Measurements from ENCODE around the gene RAB7A.
"Not testable (repeated sequence)": the region's sequence is repeated elsewhere in the genome, so short reads cannot be mapped to it uniquely, and the experiment has no call there.

The RAB7A gene

GRCh38 chr3:128815318-128816064 is 89.5 kb downstream of the RAB7A start:
- DNase-seq (ENCODE audit: low read depth, low spot score), result no peak

DNA sequence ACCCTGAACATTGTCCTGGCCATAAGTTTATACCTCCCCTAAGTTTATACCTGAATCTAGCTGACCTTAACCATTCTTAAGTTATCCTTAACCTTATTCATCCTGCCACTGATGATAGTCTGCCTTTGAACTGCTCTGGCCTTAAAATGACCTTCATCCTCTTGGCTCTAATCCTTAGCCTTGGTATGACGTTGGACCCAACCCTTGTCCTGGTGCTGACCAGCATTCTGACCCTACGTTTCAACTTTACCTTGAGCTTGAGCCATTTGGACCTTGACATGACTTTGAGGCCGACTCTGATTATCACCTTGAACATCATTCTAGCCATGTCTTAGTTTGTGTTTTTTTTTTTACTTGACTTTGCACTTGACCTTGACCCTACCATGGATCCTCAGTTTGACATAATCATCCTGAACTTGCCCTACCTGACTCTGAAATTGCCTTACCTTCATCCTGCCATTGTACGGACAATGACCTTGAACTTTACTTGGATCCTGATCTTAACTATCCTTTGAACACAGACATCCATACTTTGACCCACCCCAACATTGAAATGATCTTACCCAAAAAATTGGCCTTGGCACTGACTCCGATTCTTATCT is 92.3 kb downstream of the RAB7A start:
- no peak for DNase-seq (ENCODE audit: low read depth, low spot score)

DNA sequence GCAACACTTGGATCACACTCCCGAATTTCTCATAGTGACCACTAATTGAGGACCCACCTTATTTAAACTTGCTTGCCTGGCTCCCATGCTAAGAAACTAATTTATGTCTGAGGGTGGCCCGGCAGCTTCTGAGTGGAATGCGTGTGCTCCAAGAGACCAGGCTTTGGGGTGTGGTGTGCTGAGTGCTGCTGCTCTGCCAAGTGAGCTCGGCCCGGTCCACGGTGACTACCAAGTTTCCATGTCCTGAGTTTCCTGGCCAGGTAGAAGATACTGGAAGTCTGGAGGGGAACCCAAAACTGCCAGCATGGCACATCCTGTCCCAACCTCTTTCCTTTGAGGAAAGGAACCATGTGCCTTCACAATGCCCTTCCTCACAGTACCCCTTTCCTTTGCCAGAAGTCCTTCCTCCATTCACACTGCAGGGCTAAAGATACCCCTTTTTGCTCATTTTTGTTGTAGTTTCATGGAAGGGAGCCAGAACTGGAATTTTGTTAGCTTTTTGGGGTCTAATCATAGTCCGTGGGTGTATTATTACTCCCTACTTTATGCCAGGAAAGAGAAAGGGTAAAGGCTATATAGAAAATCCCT is 94.4 kb downstream of the RAB7A start:
- DNase-seq (ENCODE audit: low read depth, low spot score), result no peak

DNA sequence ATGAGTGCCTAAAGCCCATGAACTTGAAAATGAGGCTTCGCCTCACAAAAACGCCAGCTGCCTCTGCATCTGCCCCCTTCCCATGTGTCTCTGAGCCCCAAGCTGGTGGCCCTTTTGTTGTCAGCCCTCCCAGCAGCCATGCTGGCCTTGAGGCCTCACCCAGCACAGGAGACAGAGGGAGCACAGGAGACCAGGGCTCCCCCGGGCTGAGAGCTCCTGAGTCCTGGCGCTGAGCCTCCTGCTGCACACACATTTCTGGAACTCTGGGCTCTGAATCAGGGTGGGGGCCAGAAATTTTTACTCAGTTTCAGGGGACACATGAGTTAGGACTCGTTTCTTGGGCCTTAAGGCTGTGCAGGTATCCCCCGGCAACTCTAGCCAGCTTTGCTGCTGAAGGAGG is 97.0 kb downstream of the RAB7A start:
- DNase-seq (ENCODE audit: low read depth, low spot score), result no peak

DNA sequence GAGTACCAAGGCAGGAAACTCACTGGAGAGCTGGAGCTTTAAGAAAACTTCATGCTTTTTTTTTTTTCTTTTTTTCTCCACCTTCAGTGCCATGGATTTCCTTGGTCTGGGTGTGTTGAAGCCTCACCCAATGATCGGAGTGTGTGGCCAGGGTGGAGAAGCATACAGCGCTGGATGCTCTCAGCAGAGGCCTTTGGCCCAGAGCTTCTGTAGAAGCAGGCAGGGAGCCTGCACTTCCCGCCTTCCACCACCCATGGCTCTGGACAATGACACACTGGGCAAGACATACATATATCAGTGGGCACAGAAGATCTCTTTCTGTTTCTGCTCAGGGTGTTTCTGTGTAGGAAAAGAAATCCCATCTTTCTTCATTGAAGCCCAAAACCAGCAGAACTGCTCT is 97.6 kb downstream of the RAB7A start:
- no peak for DNase-seq (ENCODE audit: low read depth, low spot score)

DNA sequence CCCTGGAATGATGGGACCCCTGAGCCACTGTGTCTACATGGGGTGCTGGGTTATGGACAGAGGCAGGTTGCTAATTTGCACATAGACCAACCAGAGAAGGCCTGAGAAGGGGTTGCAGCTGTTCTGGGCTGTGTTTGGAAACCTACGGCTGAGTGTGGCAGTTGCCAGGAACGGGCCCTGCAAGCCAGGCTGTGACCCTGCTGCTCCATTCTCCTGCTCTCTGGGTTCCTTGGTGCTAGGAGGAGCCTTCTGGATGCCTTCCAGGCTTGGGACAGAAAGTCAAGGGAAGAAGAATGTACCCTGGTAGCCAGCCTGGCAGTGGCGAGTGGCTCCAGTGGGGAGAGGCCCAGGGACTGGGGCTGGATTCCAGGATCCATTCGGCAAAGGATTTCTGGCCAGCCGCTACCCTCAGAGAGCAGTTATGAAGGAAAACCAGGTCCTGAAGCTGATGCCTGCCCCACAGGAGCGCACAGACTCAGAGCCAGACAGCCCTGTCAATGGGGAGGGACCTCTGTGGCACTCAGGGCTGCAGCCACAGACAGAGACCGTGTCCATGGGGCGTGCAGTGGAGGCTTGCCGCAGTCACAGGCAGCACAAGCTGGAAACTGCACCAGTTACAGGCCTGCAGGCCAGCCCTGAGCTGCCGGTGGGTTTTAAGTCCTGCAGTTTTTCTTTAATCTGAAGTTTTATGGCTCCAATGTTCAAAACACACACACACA is 98.3 kb downstream of the RAB7A start:
- DNase-seq (ENCODE audit: low read depth, low spot score), result no peak

GRCh38 chr3:128825117-128825725 is 99.2 kb downstream of the RAB7A start:
- DNase-seq (ENCODE audit: low read depth, low spot score), result no peak

DNA sequence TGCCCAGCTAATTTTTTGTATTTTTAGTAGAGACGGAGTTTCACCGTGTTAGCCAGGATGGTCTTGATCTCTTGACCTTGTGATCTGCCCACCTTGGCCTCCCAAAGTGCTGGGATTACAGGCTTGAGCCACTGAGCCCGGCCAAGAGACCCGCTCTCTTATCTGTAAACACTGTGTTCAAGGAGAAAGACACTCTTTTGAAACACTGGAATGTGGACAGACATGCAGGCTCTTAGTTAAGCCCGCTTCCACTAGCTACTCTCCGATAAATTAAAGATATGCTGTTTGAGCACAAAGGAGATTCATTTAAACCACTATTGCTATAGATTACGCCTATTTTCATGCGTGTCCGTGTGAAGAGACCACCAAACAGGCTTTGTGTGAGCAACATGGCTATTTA is 103.1 kb downstream of the RAB7A start:
- DNase-seq (ENCODE audit: low read depth, low spot score), result not testable (repeated sequence)

- DNase-seq (ENCODE audit: low read depth, low spot score), result not testable (repeated sequence)
Observed at GRCh38 chr3:128829925-128830625, 104.1 kb downstream of the RAB7A start.

GRCh38 chr3:128830762-128831161 is 104.8 kb downstream of the RAB7A start:
- DNase-seq (ENCODE audit: low read depth, low spot score), result not testable (repeated sequence)

- not testable (repeated sequence) for DNase-seq (ENCODE audit: low read depth, low spot score)
Observed at GRCh38 chr3:128832979-128833378, 107.0 kb downstream of the RAB7A start.

DNA sequence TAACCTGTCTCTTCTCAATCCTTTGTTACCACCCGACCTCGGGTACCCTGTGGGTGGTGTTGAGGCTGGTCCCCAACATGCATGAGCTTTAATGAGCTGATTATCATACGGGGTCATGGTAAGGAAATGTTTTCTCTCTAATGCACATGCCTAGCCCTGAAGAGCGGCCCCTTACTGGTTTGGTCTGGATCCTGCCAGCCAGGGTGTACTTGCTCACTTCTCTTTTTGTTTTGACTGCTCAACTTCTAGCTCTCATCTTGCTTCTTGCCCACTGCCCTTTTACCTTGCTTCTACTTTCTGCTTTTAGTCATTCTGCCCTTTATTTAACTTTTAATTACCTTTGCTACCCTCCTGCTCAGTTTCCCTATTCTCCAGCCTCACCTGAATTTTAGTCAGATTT is 109.1 kb downstream of the RAB7A start:
- DNase-seq (ENCODE audit: low read depth, low spot score), result no peak

GRCh38 chr3:128841926-128842920 is 116.2 kb downstream of the RAB7A start:
- DNase-seq (ENCODE audit: low read depth, low spot score), result no peak

DNA sequence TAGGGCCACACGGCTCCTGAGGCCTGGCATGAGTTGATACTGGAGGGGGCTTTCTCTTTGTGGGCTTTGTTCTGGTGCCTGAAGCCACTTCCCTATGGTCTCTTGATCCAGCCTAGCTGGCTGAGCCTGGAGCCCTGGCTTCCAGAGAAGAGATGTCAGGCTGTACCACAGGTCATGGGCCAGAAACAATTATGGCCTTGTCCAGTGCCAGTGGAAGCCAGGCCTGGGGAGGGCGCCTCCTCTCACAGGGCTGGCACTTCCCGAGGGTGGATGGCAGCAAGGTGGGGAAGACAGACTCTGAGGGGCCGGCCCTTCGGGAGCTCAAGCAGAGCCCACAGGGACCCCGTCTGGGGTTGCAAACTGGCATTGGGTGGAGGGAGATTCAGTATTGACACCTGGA is 118.5 kb downstream of the RAB7A start:
- DNase-seq (ENCODE audit: low read depth, low spot score), result no peak

DNA sequence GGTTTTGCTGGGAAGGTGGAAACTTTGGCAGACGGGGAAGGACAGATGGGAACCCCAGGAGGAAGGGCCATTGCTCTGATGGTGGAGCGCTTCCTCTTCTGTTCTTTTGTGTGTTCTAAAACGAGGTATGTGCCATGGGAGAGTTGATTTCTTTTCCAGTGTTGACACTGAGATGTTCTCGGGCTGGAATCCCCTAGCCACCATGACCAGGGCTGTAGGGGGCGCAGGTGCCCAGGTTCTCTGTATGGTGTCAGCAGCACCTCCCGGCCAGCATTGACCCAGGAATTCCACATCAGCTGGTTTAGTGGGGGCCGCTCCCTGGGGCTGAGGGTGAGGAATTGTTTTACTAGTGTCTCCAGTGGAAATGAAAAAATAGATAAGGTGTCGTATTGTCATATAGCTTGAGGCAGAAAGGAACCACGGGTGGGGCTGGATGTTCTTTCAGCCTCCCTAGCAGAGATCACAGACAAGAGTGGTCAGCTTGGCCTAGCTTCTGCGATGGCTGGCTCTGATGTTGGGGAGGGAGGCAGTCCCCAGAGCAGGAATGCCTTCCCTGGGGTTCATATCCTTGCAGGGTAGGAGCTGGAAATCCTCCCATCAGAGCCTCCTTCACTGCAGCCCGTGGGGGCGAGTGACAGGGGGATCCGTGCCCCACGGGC is 119.3 kb downstream of the RAB7A start:
- no peak for DNase-seq (ENCODE audit: low read depth, low spot score)

DNA sequence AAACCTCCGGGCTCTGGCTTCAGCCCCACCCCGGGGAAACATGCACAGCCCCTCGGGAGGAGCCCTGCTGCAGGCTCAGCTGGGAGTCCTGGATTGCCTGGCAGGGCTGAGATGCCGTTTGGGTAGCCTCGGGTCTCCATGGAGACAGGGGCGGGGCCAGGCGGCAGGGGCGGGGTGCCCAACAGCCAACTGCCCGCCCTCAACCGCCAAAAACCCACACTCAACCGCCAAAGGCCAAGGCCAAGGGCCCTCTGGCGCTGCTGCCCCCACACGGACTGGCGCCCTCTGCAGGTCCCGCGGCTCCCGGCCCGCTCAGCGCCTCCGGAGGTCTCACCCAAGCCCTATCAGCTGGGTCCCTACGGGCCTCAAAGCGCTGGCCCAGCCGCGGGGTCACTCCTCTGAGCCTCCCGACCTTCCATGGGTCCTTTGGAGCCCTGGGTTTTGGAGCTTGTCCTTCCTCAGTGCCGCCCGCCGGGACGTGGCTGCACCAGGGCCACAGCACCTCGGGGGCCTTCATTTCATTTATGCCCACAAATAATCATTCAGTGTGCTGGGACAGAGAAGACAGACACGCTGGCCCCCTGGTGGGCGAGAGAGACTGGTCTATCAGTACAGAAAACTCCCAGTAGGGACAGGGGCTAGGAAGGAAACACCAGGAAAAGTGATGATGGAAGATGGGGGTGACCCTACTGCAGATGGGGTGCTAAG is 119.9 kb downstream of the RAB7A start:
- no peak for DNase-seq (ENCODE audit: low read depth, low spot score)

- no peak for DNase-seq (ENCODE audit: low read depth, low spot score)
Observed at GRCh38 chr3:128846486-128846891, 120.5 kb downstream of the RAB7A start.

DNA sequence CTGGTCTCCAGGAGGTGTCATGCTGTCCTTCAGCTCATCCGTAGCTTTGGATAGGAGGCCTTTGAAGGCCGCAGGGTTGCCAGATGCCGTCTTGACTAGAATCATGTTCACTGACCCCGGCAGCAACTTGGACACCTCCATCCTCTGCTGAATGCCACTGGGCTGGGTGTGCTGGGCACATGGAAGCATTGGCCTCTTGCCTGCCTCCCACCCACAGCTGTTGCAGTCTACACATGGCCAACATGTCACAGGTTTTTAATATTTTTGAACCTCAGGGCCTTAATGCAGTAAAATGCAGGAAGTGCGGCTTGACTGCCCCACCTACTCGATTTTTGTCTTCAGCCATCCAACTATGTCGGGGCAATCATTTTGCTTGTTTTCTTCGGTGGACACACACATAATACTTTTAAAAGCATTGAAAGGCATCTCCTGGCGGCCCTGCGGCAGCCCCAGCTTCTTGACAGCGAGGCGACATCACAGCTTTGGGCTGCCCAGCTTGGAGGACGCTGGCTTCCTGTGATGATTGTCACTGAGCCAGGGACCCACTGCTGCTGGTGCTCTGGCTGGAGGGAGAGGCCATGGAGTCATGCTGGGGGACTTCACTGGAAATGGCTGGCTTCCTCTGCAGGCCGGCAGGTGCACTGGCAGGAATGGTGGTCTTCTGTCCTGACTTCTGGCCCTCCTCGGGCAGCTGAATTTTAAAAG is 121.8 kb downstream of the RAB7A start:
- DNase-seq (ENCODE audit: low read depth, low spot score), result no peak

All from smooth muscle cell of the brain vasculature (primary cell).